HPDE6-E6E7 (cell line): ENCODE results near the gene DESI1.
"Not testable (repeated sequence)": the region's sequence is repeated elsewhere in the genome, so short reads cannot be mapped to it uniquely, and the experiment has no call there.

Source experiments
- DNase-seq: peaks from one replicate; pipeline ENCODE4 v3.0.0; 2011; ENCODE audit warnings: missing footprints; ENCODE audit errors: extremely low spot score

The DESI1 gene

GRCh38 chr22:41585898-41586297, 34.9 kb downstream of the DESI1 start:
- DNase-seq, result no peak

DNA sequence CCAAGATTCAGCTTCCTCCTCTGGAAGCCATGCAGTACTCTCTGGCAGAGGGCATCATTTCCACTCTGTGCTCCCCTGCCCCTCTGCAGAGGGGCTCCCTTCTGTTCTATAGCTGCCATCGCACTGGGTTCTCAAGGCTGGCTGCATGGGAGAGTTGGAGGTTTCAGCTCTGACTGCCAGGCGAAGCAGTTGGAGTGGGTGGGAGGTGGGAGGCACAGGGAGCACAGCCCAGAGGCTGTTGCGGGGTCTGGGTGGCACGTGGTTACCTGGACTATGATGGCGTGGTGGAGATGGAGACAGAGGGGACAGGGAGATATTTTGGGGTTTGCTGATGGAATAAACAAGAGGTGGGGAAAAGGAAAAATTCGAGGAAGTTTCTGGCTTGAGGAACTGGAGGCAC, 36.0 kb downstream of the DESI1 start:
- no peak for DNase-seq

DNA sequence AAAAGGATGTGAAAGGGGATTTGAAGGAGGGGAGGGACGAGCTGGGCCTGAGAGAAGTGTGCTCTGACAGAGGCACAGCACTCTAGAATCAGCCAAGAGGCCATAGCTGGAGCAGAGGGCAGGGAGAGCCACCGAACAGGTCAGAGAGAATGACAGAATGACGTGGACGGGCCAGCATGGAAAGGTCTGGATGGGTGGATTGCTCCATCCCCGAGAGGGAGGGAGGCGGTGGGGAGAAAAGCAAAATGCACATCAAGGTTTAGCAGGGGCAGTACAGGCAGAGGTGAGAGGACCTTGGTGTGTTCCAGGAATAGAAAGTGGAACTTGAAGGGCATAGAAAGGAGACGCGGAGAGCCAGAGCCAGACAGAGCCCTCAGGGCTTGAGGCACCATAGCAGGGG, 38.1 kb downstream of the DESI1 start:
- DNase-seq, result no peak

- DNase-seq, result no peak
Measured at GRCh38 chr22:41579997-41580355, 40.9 kb downstream of the DESI1 start.

- DNase-seq, result no peak
Measured at GRCh38 chr22:41579297-41579996, 41.4 kb downstream of the DESI1 start.

- no peak for DNase-seq
Measured at GRCh38 chr22:41578818-41579217, 42.0 kb downstream of the DESI1 start.

DNA sequence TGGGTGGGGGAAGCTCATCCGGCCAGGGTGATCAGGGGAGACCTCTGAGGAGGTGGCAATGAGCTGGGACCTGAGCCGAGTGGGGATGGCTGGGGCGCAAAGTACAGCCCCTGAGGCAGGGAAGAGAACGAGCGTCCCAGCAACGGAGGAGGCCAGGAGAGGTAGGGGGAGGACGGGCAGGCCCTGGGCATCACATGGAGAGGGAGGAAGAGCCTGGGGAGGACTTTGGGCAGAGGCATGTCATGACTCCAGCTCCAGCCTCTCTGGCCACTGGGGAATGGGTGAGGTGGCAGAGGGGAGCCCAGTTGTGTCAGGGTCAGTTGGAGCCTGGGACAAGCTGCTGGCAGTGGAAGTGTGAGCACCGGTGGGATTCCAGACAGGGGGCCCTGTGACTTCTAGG, 42.7 kb downstream of the DESI1 start:
- no peak for DNase-seq

- DNase-seq, result peak; percentile 41
Measured at GRCh38 chr22:41576877-41577276, 44.0 kb downstream of the DESI1 start.

GRCh38 chr22:41575533-41575932, 45.3 kb downstream of the DESI1 start:
- no peak for DNase-seq

DNA sequence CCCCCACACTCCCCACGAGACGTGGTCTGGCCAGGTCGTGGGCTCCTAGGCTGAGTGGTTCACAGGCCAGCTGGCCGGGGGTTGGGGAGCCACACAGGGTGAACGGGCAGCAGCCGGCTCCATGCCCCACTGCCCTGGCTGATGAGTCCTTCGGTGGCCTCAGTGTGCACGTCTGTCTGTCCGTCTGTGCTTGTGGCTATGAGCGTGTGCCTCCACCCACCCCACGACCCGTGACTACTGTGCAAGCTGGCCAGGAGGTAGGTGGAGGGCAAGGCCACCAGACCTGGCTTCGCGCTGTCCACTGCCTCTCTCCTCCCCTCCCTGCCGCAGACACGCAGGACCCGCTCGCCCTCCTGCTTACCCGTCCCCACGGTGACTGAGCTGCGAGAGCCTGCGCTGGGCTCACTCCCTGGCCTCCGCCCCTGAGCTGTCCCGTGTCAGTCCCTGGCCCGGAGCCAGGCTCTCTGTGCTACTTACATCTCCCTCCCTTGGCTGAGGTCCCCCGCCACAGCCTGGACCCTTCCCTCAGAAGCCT, 45.9 kb downstream of the DESI1 start:
- no peak for DNase-seq

DNA sequence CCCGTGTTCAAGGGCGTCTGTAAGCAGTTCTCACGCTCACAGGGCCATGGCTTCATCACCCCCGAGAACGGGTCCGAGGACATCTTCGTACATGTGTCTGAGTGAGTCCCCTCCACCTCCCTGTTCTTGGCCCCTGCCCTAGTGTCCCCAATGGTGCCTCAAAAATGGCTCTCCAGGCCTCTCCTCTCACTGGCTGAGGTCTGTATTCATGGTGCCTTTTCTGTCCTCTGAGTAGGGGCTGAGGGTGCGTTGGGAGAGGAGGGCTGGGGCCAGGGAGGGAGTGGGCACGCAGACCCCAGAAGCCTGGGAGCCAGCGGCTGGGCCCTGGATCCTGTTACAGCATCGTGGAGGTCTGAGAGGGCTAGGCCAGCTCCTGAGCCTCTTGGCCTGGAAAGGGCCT, 47.2 kb downstream of the DESI1 start:
- no peak for DNase-seq

GRCh38 chr22:41572305-41572704, 48.5 kb downstream of the DESI1 start:
- DNase-seq, result not testable (repeated sequence)

DNA sequence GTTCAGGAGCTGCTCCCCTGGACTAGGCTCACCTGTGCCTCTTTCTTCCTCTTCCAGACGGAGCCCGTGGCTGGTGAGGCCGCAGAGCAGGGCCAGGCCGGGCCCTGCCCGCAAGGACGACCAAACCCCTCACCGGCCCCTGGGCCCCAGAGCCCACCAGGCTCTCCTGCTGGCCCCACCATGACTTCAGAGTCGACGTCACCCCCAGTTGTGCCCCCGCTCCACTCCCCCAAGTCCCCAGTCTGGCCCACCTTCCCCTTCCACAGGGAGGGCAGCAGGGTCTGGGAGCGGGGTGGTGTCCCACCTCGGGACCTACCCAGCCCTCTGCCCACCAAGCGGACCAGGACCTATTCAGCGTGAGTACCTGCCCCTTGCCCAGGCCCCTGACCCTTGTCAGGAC, 49.1 kb downstream of the DESI1 start:
- DNase-seq, result no peak

- no peak for DNase-seq
Measured at GRCh38 chr22:41570221-41570620, 50.6 kb downstream of the DESI1 start.

DNA sequence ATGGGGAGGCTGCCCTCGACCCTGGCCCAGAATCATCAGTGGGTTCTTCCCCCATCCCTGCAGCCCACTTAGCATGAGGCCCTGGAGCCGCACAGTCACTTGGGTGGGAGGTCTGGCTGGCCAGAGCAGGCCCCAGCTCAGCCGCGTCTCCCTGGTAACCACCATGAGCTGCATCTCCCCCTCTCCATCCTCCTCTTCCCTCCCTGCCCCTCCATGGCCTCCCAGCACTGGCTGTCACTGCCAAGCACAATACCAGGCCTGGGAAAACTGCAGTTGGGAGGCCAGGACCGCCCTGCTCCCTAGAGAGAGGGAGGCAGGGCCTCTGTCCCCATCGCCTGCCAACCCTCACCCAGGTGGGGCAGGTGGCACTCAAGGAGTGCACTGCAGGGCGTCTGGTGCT, 52.0 kb downstream of the DESI1 start:
- no peak for DNase-seq

GRCh38 chr22:41567512-41567768, 53.4 kb downstream of the DESI1 start:
- DNase-seq, result no peak

DNA sequence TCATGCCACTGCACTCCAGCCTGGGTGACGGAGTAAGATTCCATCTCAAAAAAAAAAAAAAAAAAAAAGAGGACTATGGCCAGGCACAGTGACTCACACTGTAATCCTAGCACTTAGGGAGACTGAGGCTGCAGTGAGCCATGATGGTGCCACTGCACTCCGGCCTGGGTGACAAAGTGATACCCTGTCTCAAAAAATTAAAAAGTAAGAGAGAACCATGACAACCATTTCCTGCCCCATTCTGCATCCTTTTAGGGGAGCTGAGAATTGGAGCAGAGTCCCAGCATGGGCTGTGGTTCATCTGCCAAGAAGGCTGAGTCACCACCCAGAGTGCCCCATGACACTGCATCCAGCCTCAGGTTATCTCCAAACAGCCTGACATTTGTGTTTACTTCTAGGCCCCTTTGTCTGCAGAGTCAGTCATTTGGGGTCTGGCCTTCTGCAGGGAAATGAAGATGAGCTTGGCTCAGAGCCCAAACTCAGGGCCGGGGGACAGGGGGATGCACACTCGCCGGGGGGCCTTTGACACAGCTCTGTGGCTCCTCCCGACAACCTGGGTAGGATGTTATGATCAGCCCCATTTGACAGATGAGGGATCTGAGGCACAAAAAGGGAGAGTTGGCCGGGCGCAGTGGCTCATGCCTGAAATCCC, 55.3 kb downstream of the DESI1 start:
- peak; percentile 72 for DNase-seq

- DNase-seq, result no peak
Measured at GRCh38 chr22:41564563-41564962, 56.3 kb downstream of the DESI1 start.

DNA sequence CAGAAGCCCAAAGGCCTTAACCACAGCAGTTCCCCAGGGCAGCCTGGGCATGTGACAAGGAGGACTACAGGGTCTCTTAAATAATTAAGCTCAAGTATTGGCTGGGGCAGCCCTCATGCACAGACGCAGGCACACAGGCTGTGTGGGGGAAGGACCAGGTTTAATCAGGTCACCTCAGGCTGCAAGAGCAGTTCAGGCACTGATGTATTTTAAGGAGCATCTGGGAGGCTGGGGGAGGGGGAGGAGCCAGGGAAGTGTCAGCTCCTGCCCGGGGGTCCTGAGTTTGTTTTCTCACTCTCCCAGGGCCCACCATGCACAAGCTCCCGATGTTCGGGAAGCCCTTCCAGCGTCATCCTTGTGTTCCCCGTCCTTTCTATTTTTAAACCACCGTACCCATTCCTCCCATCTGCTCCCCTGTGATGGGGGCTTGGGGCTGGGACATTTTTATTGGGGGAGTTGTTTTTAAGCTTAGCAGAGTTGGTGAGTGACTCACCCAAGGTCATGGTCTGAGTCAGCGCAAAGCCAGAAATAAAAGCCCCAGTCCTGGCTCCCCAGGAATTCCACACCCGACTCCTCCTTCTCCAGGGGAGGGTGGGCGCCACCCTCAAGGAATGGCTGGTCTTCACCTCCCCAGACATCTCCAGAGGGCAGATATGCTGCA, 57.7 kb downstream of the DESI1 start:
- DNase-seq, result no peak

GRCh38 chr22:41562461-41562860, 58.4 kb downstream of the DESI1 start:
- no peak for DNase-seq

- DNase-seq, result no peak
Measured at GRCh38 chr22:41561788-41562187, 59.1 kb downstream of the DESI1 start.

GRCh38 chr22:41561335-41561734, 59.5 kb downstream of the DESI1 start:
- DNase-seq, result no peak

- no peak for DNase-seq
Measured at GRCh38 chr22:41560095-41560471, 60.8 kb downstream of the DESI1 start.
